A549 (cell line): ENCODE data around the gene STEAP1B.

Experiments
- CEBPB ChIP-seq, 2 experiments: fragments of >200 bp in 1 of 2; sonication (Bioruptor Twin) in 1 of 2; formaldehyde crosslinking in 1 of 2; IDR thresholded peaks; 2 replicates each; pipeline ENCODE4 v1.6.1; 2012 to 2016
- CTCF ChIP-seq: fragments of >200 bp; sonication (Bioruptor Twin); formaldehyde crosslinking; IDR thresholded peaks from 3 replicates; pipeline ENCODE4 v1.5.1; 2016
- ESRRA ChIP-seq: fragments of 150-350 bp; IDR thresholded peaks from 2 replicates; pipeline ENCODE4 v1.6.1; 2014; ENCODE audit warnings: mild to moderate bottlenecking, low read length, borderline replicate concordance
- JUN ChIP-seq, 2 experiments: fragments of >200 bp; sonication (Bioruptor Twin); formaldehyde crosslinking; IDR thresholded peaks; 2 replicates in 1 of 2; 3 replicates in 1 of 2; pipeline ENCODE4 v1.6.1; 2016 to 2017
- KDM5A ChIP-seq: fragments of 200-600 bp; sonication (generic); IDR thresholded peaks from 2 replicates; pipeline ENCODE4 v1.6.1; 2016; ENCODE audit warnings: antibody characterized with exemption, mild to moderate bottlenecking
- MAFK ChIP-seq: fragments of 450-650 bp; IDR thresholded peaks from 2 replicates; pipeline ENCODE4 v1.6.1; 2014; ENCODE audit not compliant: partially characterized antibody
- NR3C1 ChIP-seq: fragments of >200 bp; sonication (Bioruptor Twin); formaldehyde crosslinking; IDR thresholded peaks from 3 replicates; pipeline ENCODE4 v1.6.1; 2017
- POLR2A ChIP-seq: IDR thresholded peaks from 2 replicates; pipeline ENCODE4 v1.6.1; 2012; ENCODE audit warnings: mild to moderate bottlenecking, low read length
- RARB ChIP-seq: fragments of 250-450 bp; sonication (Bioruptor Pico); IDR thresholded peaks from 2 replicates; pipeline ENCODE4 v1.8.0; 2021; ENCODE audit warnings: mild to moderate bottlenecking, moderate library complexity
- RCOR1 ChIP-seq: fragments of 150-350 bp; IDR thresholded peaks from 2 replicates; pipeline ENCODE4 v1.6.1; 2014; ENCODE audit warnings: antibody characterized with exemption, low read length, low read depth
- REST ChIP-seq: fragments of 200-600 bp; sonication (generic); IDR thresholded peaks from 2 replicates; pipeline ENCODE4 v1.6.1; 2016; ENCODE audit warnings: antibody characterized with exemption, mild to moderate bottlenecking, moderate library complexity
- SMC3 ChIP-seq: fragments of >200 bp; sonication (Bioruptor Twin); formaldehyde crosslinking; IDR thresholded peaks from 3 replicates; pipeline ENCODE4 v1.6.1; 2018; ENCODE audit warnings: inconsistent platforms
- SREBF2 ChIP-seq: fragments of 450-650 bp; IDR thresholded peaks from 2 replicates; pipeline ENCODE4 v1.6.1; 2014; ENCODE audit warnings: mild to moderate bottlenecking, moderate library complexity
- USF2 ChIP-seq: fragments of 450-650 bp; IDR thresholded peaks from 2 replicates; pipeline ENCODE4 v1.6.1; 2014; ENCODE audit warnings: antibody characterized with exemption

GRCh38 chr7:22400150-22400814 lies 99.7 kb downstream of the STEAP1B start:
- no peak for TF ChIP-seq JUN (IDR thresholded peaks at IDR 0.05)
- TF ChIP-seq REST, result no peak
- TF ChIP-seq KDM5A, result no peak
- no peak for TF ChIP-seq CTCF
- TF ChIP-seq POLR2A, result no peak
- no peak for TF ChIP-seq RCOR1
- no peak for TF ChIP-seq SMC3
- no peak for TF ChIP-seq SREBF2
- no peak for TF ChIP-seq CEBPB (IDR thresholded peaks at IDR 0.05)
- TF ChIP-seq NR3C1, result no peak
- TF ChIP-seq RARB (CRISPR knock-in tag), result no peak
- no peak for TF ChIP-seq USF2
- no peak for TF ChIP-seq ESRRA
- no peak for TF ChIP-seq MAFK
